ENCODE data around the gene CA5A. TPM values are rescaled to one million over a fixed set of nuclear protein-coding genes. Genes with fewer than 3 reads are reported as not detected.

CA5A gene
- total RNA-seq, 1 donor from 2014 or later, result not detected

- Histone ChIP-seq H3K4me3 (no peak overlapping the region), H3K9me3 (no peaks in the 10 kb centered on the region), H3K4me1 (peaks cover 9 to 18% of the 10 kb centered on the region in 2 donors), H3K27ac (peak overlapping the region; percentile 73 to 78), H3K27me3 (no peaks in the 10 kb centered on the region), H3K36me3 (peaks cover 0 to under 1% of the 10 kb centered on the region in 2 donors)
- peak in 1 of 2 donors; percentile 80 for DNase-seq (ENCODE audit: low spot score in 2 of 2)
- intact Hi-C loops (cut with DNase I), result no loop called here
- TF ChIP-seq CTCF (IDR thresholded peaks at IDR 0.05), result no peak
Observed at GRCh38 chr16:87855852-87856715, 80.2 kb downstream of the CA5A start.

DNA sequence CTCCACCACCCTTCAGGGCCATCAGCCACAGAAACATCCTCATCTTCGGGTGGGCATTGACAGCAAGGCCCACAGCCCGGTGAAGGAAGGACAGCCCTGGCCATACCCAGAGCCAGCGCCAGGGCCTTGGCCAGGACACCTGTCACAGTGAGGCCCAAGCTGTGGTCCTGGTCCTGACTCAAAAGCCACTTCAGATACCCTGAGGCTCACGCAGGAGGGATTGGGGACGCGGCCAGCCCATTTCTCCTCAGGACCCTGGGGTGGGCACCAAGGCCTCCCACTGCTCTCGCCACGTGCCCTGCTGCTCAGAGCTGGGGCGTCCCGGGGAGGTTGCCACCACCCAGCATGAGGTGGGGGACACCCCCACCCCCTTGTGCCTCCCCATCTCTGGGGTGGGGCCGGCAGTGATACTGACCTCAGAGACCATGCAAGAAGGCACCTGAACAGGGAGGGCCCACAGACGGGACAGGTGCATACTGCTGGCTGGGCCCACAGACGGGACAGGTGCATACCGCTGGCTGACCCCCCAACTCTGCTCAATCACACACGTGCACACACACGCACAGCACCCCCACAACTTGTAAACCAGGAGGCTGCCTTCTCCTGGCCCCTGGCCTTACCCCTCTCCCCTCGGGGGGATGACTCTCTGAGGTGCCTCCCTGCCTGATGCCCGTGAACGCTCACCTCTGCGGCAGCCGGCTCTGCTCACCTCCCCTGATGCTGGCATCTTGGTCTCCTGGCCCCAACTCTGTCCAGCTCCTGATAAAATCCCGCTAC lies 81.2 kb downstream of the CA5A start:
- Histone ChIP-seq H3K36me3 (peaks cover 0 to 3% of the 10 kb centered on the region in 2 donors), H3K4me1 (peaks cover 9 to 20% of the 10 kb centered on the region in 2 donors), H3K9me3 (no peaks in the 10 kb centered on the region), H3K4me3 (no peak overlapping the region), H3K27me3 (no peaks in the 10 kb centered on the region), H3K27ac (peak overlapping the region; percentile 73 to 78)
- TF ChIP-seq CTCF (IDR thresholded peaks at IDR 0.05), result no peak
- no peak for DNase-seq (ENCODE audit: low spot score in 2 of 2)
- intact Hi-C loops (cut with DNase I), result no loop called here

- no peak for DNase-seq (ENCODE audit: low spot score in 2 of 2)
- intact Hi-C loops (cut with DNase I), result no loop called here
- Histone ChIP-seq H3K27me3 (no peaks in the 10 kb centered on the region), H3K27ac (peak overlapping the region; percentile 73 to 78), H3K4me1 (peaks cover 9 to 22% of the 10 kb centered on the region in 2 donors), H3K4me3 (peak overlapping the region in 1 of 2 donors; percentile 61), H3K36me3 (peaks cover 0 to 3% of the 10 kb centered on the region in 2 donors), H3K9me3 (no peaks in the 10 kb centered on the region)
- TF ChIP-seq CTCF (IDR thresholded peaks at IDR 0.05), result no peak
Observed at GRCh38 chr16:87854053-87854906, 82.0 kb downstream of the CA5A start.

DNA sequence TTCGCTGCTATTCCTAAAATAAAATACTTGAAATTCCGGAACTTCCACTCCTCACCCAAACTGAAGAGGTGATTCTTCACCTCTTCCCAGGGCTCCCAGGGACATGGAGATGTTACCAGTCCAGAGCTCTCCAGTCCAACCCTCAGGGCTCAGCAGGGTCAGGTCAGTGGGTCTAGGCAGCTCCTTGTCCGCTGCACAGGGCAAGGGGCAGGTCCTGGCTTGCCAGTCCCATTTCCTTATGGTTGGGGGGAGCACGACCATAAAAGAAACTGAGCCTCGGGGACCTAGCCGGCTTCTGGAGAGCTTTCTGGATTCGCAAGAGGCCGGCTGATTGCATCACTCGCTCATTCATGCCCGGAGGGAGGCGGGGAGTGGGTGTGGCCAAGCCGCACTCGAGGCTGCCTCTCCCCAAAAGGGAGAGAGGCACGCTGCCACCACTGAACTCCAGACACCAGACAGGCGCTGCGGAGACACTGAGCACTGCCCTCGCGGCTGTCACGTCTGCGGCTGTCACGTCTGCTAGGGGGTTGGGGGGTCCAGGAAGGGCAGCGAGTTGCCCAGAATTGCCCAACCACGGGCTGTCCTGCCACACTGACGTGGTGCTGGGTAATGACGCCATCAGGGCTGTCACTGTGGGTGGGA lies 82.8 kb downstream of the CA5A start:
- peak overlapping the region; percentile 41 to 61 for H3K4me3 ChIP-seq
- H3K9me3 ChIP-seq, result no peaks in the 10 kb centered on the region
- H3K36me3 ChIP-seq, result peaks cover 0 to 3% of the 10 kb centered on the region in 2 donors
- peak; percentile 94 to 98 for DNase-seq (ENCODE audit: low spot score in 2 of 2)
- TF ChIP-seq CTCF (IDR thresholded peaks at IDR 0.05), result no peak
- H3K27me3 ChIP-seq, result no peaks in the 10 kb centered on the region
- intact Hi-C loops (cut with DNase I), result loop anchor here (1.0 to 2.0 kb wide), 2 partner anchors 58 to 75 kb away; no protein-coding TSS in a partner anchor
- H3K4me1 ChIP-seq, result peaks cover 9 to 22% of the 10 kb centered on the region in 2 donors
- H3K27ac ChIP-seq, result peak overlapping the region; percentile 73 to 78

DNA sequence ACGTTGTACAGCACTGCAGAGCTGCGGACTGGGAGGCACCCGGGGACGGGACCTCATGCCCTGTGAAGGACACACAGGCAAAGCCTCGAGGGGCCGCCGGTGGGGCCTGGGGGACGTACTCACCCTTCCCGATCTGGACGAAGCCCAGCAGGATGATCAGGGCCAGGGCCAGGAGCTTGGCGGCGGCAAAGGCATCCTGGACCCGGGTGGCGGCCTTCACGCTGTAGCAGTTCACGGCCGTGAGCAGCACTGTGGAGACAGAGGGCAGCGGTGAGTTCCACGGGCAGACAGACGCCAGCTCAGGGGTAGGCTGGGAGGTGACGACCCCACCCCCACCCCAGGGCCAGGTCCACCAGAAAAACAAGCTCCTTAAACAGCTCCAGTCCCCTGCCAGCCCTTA lies 84.7 kb downstream of the CA5A start:
- H3K36me3 ChIP-seq, result peaks cover 0 to 3% of the 10 kb centered on the region in 2 donors
- H3K27ac ChIP-seq, result no peak overlapping the region
- DNase-seq (ENCODE audit: low spot score in 2 of 2), result no peak
- H3K27me3 ChIP-seq, result no peaks in the 10 kb centered on the region
- H3K4me1 ChIP-seq, result peaks cover 9 to 22% of the 10 kb centered on the region in 2 donors
- no peaks in the 10 kb centered on the region for H3K9me3 ChIP-seq
- H3K4me3 ChIP-seq, result no peak overlapping the region
- intact Hi-C loops (cut with DNase I), result no loop called here
- TF ChIP-seq CTCF (IDR thresholded peaks at IDR 0.05), result no peak
